ENCODE results near the gene CABLES1. TPM values are rescaled to one million over a fixed set of nuclear protein-coding genes. Genes with fewer than 3 reads are reported as not detected.
"Not testable (repeated sequence)": the region's sequence is repeated elsewhere in the genome, so short reads cannot be mapped to it uniquely, and the experiment has no call there.

The CABLES1 gene
- total RNA-seq, 2 experiments from 2014 or later: not detected

- no peaks in the 10 kb centered on the region for H3K27me3 ChIP-seq (ENCODE audit: control insufficient read depth in 1 of 2, insufficient read depth in 2 of 2, low read length in 2 of 2)
- ChIA-PET CTCF (no interaction called here), POLR2A (no interaction called here)
- Mint-ChIP-seq H3K36me3 (ENCODE audit: low read depth) (no peaks in the 10 kb centered on the region), H3K4me1 (ENCODE audit: low read depth) (no peaks in the 10 kb centered on the region), H3K27ac (no peak overlapping the region), H3K9me3 (no peaks in the 10 kb centered on the region), H3K4me3 (no peak overlapping the region), H3K27me3 (no peaks in the 10 kb centered on the region)
- H3K4me3 ChIP-seq (ENCODE audit: low read length): no peak overlapping the region
- no peak for TF ChIP-seq CTCF (IDR thresholded peaks at IDR 0.05)
- no peak for ATAC-seq (ENCODE audit: poor library complexity)
- intact Hi-C loops (cut with DNase I, micrococcal nuclease): no loop called here
- no peak for DNase-seq
- no peak overlapping the region for H3K27ac ChIP-seq (ENCODE audit: low read depth in 1 of 2, low read length in 2 of 2)
- H3K36me3 ChIP-seq (ENCODE audit: insufficient read depth, low read length): no peaks in the 10 kb centered on the region
- H3K9me3 ChIP-seq (ENCODE audit: control insufficient read depth in 1 of 2, insufficient read depth in 1 of 2, low read length in 2 of 2): no peaks in the 10 kb centered on the region
- no peaks in the 10 kb centered on the region for H3K4me1 ChIP-seq (ENCODE audit: insufficient read depth, low read length)
Measured at GRCh38 chr18:23155537-23155936, 20.3 kb downstream of the CABLES1 start.

- DNase-seq (no peak), ATAC-seq (ENCODE audit: poor library complexity) (no peak)
- Histone ChIP-seq H3K27me3 (ENCODE audit: control insufficient read depth in 1 of 2, insufficient read depth in 2 of 2, low read length in 2 of 2) (no peaks in the 10 kb centered on the region), H3K4me1 (ENCODE audit: insufficient read depth, low read length) (no peaks in the 10 kb centered on the region), H3K36me3 (ENCODE audit: insufficient read depth, low read length) (no peaks in the 10 kb centered on the region), H3K4me3 (ENCODE audit: low read length) (no peak overlapping the region), H3K27ac (ENCODE audit: low read depth in 1 of 2, low read length in 2 of 2) (no peak overlapping the region), H3K9me3 (ENCODE audit: control insufficient read depth in 1 of 2, insufficient read depth in 1 of 2, low read length in 2 of 2) (no peaks in the 10 kb centered on the region)
- Mint-ChIP-seq H3K4me3 (no peak overlapping the region), H3K36me3 (ENCODE audit: low read depth) (no peaks in the 10 kb centered on the region), H3K27ac (no peak overlapping the region), H3K4me1 (ENCODE audit: low read depth) (no peaks in the 10 kb centered on the region), H3K9me3 (no peaks in the 10 kb centered on the region), H3K27me3 (no peaks in the 10 kb centered on the region)
- CTCF ChIA-PET: no interaction called here
- POLR2A ChIA-PET: no interaction called here
- intact Hi-C loops (cut with DNase I, micrococcal nuclease): no loop called here
- no peak for TF ChIP-seq CTCF (IDR thresholded peaks at IDR 0.05)
Measured at GRCh38 chr18:23156134-23156533, 20.8 kb downstream of the CABLES1 start.

GRCh38 chr18:23158058-23158457 lies 22.8 kb downstream of the CABLES1 start:
- no peaks in the 10 kb centered on the region for H3K4me1 Mint-ChIP-seq (ENCODE audit: low read depth)
- no peaks in the 10 kb centered on the region for H3K9me3 Mint-ChIP-seq
- Histone ChIP-seq H3K9me3 (ENCODE audit: control insufficient read depth in 1 of 2, insufficient read depth in 1 of 2, low read length in 2 of 2) (no peaks in the 10 kb centered on the region), H3K4me1 (ENCODE audit: insufficient read depth, low read length) (no peaks in the 10 kb centered on the region), H3K27ac (ENCODE audit: low read depth in 1 of 2, low read length in 2 of 2) (no peak overlapping the region), H3K4me3 (ENCODE audit: low read length) (no peak overlapping the region), H3K27me3 (ENCODE audit: control insufficient read depth in 1 of 2, insufficient read depth in 2 of 2, low read length in 2 of 2) (no peaks in the 10 kb centered on the region), H3K36me3 (ENCODE audit: insufficient read depth, low read length) (no peaks in the 10 kb centered on the region)
- intact Hi-C loops (cut with DNase I, micrococcal nuclease): no loop called here
- TF ChIP-seq CTCF (IDR thresholded peaks at IDR 0.05): no peak
- DNase-seq (no peak), ATAC-seq (ENCODE audit: poor library complexity) (no peak)
- H3K27ac Mint-ChIP-seq: no peak overlapping the region
- H3K36me3 Mint-ChIP-seq (ENCODE audit: low read depth): no peaks in the 10 kb centered on the region
- ChIA-PET POLR2A (no interaction called here), CTCF (no interaction called here)
- no peak overlapping the region for H3K4me3 Mint-ChIP-seq
- no peaks in the 10 kb centered on the region for H3K27me3 Mint-ChIP-seq

GRCh38 chr18:23158884-23159283 lies 23.6 kb downstream of the CABLES1 start:
- H3K4me1 Mint-ChIP-seq (ENCODE audit: low read depth); H3K36me3 Mint-ChIP-seq (ENCODE audit: low read depth); H3K27me3 ChIP-seq (ENCODE audit: control insufficient read depth in 1 of 2, insufficient read depth in 2 of 2, low read length in 2 of 2); H3K4me1 ChIP-seq (ENCODE audit: insufficient read depth, low read length); H3K36me3 ChIP-seq (ENCODE audit: insufficient read depth, low read length); H3K4me3 Mint-ChIP-seq; H3K9me3 Mint-ChIP-seq; POLR2A ChIA-PET; H3K4me3 ChIP-seq (ENCODE audit: low read length); H3K27ac Mint-ChIP-seq; DNase-seq; ATAC-seq (ENCODE audit: poor library complexity); CTCF ChIA-PET; H3K9me3 ChIP-seq (ENCODE audit: control insufficient read depth in 1 of 2, insufficient read depth in 1 of 2, low read length in 2 of 2); intact Hi-C loops (cut with DNase I, micrococcal nuclease); H3K27me3 Mint-ChIP-seq; H3K27ac ChIP-seq (ENCODE audit: low read depth in 1 of 2, low read length in 2 of 2): not testable (repeated sequence)
